Mucosa of stomach (tissue), 1 donor: ENCODE measurements around the gene C10orf120.

ENCODE experiments used
- H3K27me3 ChIP-seq: one replicate; pipeline ENCODE4 v1.7.0; 2013; ENCODE audit warnings: mild to moderate bottlenecking, low read length; ENCODE audit not compliant: control insufficient read depth, insufficient read depth
- H3K36me3 ChIP-seq: one replicate; pipeline ENCODE4 v1.7.0; 2013; ENCODE audit warnings: low read length; ENCODE audit not compliant: control insufficient read depth, insufficient read depth
- H3K4me1 ChIP-seq: one replicate; pipeline ENCODE4 v1.7.0; 2013; ENCODE audit warnings: mild to moderate bottlenecking, low read length; ENCODE audit not compliant: control insufficient read depth, insufficient read depth
- H3K4me3 ChIP-seq: one replicate; pipeline ENCODE4 v1.7.0; 2013; ENCODE audit warnings: low read length
- H3K9ac ChIP-seq: one replicate; pipeline ENCODE4 v1.7.0; 2013; ENCODE audit warnings: mild to moderate bottlenecking, low read length, moderate library complexity
- H3K9me3 ChIP-seq: one replicate; pipeline ENCODE4 v1.7.0; 2013; ENCODE audit warnings: mild to moderate bottlenecking, low read length, moderate library complexity; ENCODE audit not compliant: control insufficient read depth
- donor health status: Pancreatic carcinoma.

The C10orf120 gene

DNA sequence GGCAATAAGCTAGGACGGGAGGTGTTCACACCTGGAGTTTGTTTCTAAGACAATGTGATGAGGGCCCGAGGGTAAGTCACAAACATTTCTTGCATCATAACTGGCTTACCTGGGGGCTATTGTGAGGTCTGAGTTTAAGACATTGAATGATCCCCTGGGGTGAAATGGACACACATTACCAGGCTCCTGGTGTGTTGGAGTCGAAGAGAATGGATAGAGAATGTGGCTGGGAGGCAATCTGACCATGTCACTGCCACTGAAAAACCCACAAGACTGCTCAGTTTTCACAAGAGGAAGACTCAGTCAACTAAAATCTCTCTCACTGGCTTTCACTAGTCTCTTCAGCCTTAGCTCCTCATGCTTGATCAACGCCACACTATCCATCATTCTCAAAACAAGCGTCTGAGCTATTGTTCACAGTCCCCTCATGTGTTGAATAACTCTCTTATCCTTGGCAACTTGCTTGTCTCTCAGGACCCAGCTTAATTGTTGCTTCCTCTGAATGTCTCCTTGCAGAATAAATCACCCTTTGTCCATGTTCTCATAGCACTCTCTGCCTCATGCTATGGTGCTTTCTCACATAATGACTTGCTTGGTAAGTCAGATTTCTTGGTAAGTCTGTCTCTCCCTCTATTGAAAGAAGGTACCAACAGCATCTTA, at the start of gene C10orf120:
TSS of gene C10orf120 (minus strand) at position 51 of the 660 bp plus-strand sequence. CDS start 56 bp downstream, outside the sequence.
- no peak within 1 kb of the TSS for H3K9ac ChIP-seq
- no peaks in the 10 kb centered on the region for H3K9me3 ChIP-seq
- no peak within 1 kb of the TSS for H3K4me3 ChIP-seq
- H3K4me1 ChIP-seq: no peaks in the 10 kb centered on the region
- no peaks in the 10 kb centered on the region for H3K36me3 ChIP-seq
- peaks cover 11% of the 10 kb centered on the region for H3K27me3 ChIP-seq

DNA sequence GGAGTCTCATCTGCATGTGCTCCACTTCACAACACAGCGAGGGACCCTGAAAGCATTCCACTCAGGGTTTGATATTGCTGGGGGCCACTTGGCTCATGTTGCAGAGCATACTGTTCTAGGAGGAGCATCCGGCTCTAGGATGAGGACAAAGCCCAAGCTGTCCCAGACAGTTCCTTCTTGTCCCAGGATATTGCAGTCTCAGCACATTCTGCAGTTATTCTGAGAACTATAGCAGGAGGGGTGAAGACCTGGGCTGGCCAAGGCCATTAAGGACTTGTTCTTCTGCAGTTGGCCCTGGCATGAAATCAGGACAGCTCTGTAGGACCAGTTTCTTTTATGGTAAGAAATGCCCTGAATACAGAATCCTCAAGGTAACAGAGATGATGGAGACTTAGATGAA, 48.9 kb upstream of the C10orf120 start:
- Histone ChIP-seq H3K27me3 (no peaks in the 10 kb centered on the region), H3K9me3 (no peaks in the 10 kb centered on the region), H3K4me3 (no peak overlapping the region), H3K4me1 (no peaks in the 10 kb centered on the region), H3K36me3 (no peaks in the 10 kb centered on the region), H3K9ac (no peak overlapping the region)

DNA sequence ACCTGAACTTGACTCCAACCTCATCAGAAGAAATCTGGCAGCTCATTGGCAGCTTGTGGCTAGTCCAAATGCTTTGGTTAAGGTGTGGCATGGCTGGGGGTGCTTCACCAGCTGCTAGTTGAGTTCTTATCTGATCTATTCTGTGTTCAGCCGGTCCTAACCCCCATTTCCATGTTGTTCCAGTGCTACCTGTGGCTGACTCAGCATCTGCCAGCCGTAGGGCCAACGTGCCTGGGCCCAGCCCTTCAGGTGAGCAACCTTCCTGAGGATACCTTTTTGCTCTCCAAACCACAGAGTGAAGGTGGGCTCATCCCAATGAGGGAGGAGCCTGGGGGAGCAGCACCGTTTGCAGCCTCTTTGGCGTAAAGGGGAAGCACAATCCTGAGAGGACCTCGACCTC, 46.8 kb upstream of the C10orf120 start:
- Histone ChIP-seq H3K9ac (no peak overlapping the region), H3K27me3 (no peaks in the 10 kb centered on the region), H3K36me3 (no peaks in the 10 kb centered on the region), H3K4me1 (no peaks in the 10 kb centered on the region), H3K9me3 (no peaks in the 10 kb centered on the region), H3K4me3 (no peak overlapping the region)

DNA sequence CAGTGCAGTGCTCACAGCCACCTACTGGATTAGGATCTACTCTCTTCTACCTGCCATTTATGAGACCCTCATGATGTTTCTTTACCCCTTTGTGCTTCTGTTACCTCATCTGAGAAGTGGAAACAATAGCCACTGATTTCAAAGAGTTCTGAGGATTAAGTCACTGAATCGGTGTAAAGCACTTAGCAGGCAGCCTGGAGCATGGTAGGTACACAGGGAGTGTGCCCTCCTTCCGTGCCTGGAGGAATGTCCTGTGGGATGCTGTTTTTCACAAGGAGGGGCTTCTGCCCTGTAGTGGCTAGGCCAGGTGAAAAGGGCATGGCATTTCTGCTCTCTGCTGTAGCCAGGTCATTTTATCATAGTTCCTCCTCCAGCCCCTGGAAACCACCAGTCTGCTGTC, 44.6 kb upstream of the C10orf120 start:
- Histone ChIP-seq H3K9ac (no peak overlapping the region), H3K4me3 (no peak overlapping the region), H3K9me3 (no peaks in the 10 kb centered on the region), H3K4me1 (no peaks in the 10 kb centered on the region), H3K36me3 (no peaks in the 10 kb centered on the region), H3K27me3 (no peaks in the 10 kb centered on the region)

DNA sequence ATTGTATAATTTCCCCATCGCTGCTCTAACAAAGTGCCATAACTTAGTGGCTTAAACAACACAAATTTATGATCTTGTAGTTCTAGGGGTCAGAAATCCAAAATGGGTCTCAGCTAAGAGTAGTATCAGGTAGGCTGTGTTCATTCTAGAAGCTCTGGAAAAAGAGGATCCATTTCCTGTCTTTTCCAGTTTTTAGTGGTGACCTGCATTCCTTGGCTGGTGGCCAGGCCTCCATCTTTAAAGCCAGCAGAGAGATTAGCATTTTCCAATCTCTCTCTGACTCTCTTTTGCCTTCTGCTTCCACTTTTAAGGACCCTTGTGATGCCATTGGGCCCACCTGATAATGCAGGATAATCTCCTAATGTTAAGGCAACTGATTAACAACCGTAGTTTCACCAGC, 41.0 kb upstream of the C10orf120 start:
- H3K4me1 ChIP-seq: no peaks in the 10 kb centered on the region
- no peak overlapping the region for H3K9ac ChIP-seq
- H3K36me3 ChIP-seq: no peaks in the 10 kb centered on the region
- no peak overlapping the region for H3K4me3 ChIP-seq
- no peaks in the 10 kb centered on the region for H3K27me3 ChIP-seq
- no peaks in the 10 kb centered on the region for H3K9me3 ChIP-seq

DNA sequence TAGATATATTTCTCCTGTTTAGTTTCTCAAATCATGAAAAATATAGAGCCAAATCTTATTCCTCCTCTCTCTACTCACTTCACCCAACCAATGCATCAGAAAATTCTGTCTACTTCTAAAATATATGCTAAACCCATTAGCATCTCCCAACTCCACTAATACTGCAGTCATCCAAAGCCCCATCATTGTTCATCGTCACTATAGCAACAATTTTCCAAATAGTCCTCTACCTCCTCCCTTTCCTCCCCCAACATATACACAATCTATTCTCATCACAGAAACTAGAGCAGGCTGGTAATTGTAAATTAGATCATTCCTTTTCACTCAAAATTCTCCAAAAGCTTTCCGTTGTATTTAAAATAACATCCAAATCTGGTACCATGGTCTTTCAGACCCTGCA, 38.4 kb upstream of the C10orf120 start:
- H3K4me1 ChIP-seq: no peaks in the 10 kb centered on the region
- H3K9ac ChIP-seq: no peak overlapping the region
- no peak overlapping the region for H3K4me3 ChIP-seq
- H3K9me3 ChIP-seq: no peaks in the 10 kb centered on the region
- H3K36me3 ChIP-seq: no peaks in the 10 kb centered on the region
- no peaks in the 10 kb centered on the region for H3K27me3 ChIP-seq

DNA sequence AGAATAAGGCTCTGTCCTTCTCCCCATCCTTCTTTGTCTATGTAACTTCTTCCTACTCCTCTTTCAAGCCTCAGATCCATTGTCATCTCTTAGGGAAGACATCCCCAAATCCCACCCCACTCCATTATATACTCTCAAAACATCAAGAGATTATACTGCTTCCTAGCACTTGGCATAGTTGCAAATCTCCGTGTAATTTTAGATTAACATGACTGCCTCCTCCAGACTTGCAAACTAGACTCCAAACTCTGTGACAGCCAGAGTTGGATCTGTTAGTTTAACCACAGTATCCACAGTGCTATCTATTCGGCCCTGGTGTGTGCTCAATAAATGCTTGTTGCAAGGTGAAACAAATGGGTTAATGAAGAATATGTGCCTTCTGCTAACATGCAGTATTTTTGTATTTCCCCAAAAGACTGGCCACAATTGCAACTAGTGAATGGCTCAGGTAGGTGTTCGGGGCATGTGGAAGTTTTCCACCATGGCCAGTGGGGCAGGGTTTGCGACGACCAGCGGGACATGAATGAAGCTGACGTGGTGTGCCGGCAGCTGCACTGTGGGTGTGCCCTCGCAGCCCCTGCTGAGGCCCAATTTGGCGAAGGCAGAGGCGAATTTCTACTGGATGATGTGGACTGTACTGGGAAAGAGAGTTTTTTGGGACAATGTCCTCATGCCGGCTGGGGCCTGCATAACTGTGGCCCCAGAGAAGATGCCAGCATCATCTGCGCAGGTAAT, 34.5 kb upstream of the C10orf120 start:
- no peaks in the 10 kb centered on the region for H3K4me1 ChIP-seq

DNA sequence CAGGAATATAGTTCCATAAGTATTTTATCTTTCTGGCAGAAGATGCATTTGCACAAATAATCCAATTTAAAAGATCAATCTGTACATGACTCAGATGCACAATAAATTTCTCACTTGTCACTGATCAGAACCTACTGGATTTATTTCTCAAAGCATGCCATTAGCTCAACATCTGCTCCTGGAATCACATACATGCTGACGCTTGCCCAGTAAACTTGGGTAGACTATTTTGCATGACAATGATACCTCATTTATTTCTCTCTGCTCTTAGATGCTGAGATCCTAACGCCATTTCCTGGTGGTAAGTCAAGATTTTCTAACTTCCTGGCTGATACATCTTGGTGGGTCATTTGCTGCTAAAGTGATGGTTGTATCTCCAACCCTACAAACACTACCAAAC, 33.8 kb upstream of the C10orf120 start:
- Histone ChIP-seq H3K4me1 (no peaks in the 10 kb centered on the region), H3K9ac (no peak overlapping the region), H3K36me3 (no peaks in the 10 kb centered on the region), H3K4me3 (no peak overlapping the region), H3K9me3 (no peaks in the 10 kb centered on the region), H3K27me3 (peaks cover 7% of the 10 kb centered on the region)

More for the DNA sequence above, 34.5 kb upstream of the C10orf120 start:
- peaks cover 7% of the 10 kb centered on the region for H3K27me3 ChIP-seq
- H3K9me3 ChIP-seq: no peaks in the 10 kb centered on the region
- H3K4me3 ChIP-seq: no peak overlapping the region
- no peak overlapping the region for H3K9ac ChIP-seq
- no peaks in the 10 kb centered on the region for H3K36me3 ChIP-seq

DNA sequence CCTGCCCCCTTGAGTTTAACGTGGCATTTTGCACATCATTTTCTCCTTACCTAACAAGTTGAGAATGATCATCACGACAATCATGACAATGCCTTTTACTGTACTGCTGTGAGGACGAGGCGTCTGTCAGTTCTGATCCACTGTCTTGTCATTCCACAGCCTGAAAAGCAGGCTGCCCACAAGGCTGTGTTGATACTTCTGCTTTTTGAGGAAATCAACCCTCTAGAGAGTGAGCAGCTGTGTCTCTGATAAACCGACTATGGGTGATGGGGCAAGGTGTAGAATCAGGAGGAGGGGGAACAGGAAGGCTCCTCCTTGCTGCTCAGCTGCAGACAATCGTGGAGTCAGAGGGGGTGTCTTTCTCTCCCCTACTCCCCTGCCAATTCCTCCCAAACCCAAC, 30.6 kb upstream of the C10orf120 start:
- H3K36me3 ChIP-seq: no peaks in the 10 kb centered on the region
- H3K27me3 ChIP-seq: peaks cover 7% of the 10 kb centered on the region
- H3K4me1 ChIP-seq: no peaks in the 10 kb centered on the region
- H3K9ac ChIP-seq: no peak overlapping the region
- no peaks in the 10 kb centered on the region for H3K9me3 ChIP-seq
- no peak overlapping the region for H3K4me3 ChIP-seq

DNA sequence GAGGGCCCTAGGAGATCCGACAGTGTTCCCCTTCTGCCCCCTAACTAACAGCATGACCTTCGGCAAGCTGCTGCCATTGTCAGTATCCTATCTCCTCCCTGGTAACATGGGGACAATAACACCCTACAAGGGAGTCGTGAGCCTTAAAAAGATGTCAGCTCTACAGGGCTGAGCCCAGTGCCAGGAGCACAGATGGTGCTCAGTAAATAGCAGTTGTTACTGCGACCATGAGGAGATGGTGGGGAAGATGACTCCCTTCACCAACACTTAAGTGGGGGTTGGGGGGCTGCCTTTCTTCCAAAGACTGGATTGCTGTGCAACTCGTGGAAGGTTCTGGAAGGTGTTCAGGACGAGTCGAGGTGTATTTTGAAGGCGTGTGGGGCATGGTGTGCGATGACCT, 29.5 kb upstream of the C10orf120 start:
- Histone ChIP-seq H3K4me1 (no peaks in the 10 kb centered on the region), H3K9me3 (no peaks in the 10 kb centered on the region), H3K9ac (no peak overlapping the region), H3K27me3 (peaks cover 10% of the 10 kb centered on the region), H3K36me3 (no peaks in the 10 kb centered on the region), H3K4me3 (no peak overlapping the region)

DNA sequence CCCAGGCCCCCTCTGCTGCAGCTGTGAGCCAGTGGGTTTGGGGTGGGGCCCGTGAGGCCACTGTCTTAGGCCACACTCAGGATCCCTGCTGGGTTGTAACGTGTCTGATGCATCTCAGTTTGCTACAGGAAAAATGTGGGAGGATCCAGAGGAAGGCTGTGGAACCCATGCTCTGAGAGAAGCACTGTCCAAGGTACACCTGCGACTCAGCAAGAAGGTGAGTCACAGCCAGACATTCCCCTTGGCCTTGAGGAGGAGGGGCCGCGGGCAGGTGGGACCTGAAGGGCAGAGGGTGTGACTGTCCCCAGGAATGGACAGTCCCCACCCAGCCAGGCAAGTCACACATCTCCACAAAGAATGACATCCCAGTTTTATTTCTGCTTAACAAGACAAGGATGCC, 27.8 kb upstream of the C10orf120 start:
- Histone ChIP-seq H3K4me1 (no peaks in the 10 kb centered on the region), H3K9ac (no peak overlapping the region), H3K27me3 (peaks cover 19% of the 10 kb centered on the region), H3K36me3 (no peaks in the 10 kb centered on the region), H3K4me3 (no peak overlapping the region), H3K9me3 (no peaks in the 10 kb centered on the region)

DNA sequence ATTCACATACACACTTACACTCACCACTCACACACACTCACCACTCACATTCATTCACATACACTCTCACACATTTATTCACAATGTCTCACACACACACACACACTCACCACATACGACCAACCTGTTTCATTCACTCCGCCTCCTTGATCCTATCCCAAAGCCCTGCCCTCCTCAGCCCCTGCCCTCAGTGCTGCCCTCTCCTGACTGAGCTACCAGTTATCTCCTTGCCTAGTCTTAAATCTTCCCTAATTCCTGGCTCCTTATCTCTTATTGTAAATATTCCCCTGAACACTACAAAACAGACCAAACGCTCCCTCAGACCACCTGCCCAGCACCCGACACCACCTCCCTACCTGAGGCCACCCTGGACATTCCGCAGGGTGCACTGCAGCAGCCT, 26.1 kb upstream of the C10orf120 start:
- no peak overlapping the region for H3K4me3 ChIP-seq
- peaks cover 11% of the 10 kb centered on the region for H3K27me3 ChIP-seq
- no peaks in the 10 kb centered on the region for H3K4me1 ChIP-seq
- H3K9ac ChIP-seq: no peak overlapping the region
- H3K9me3 ChIP-seq: no peaks in the 10 kb centered on the region
- no peaks in the 10 kb centered on the region for H3K36me3 ChIP-seq
